HEK293 (cell line): ENCODE measurements around the gene ASCL5.

Experiments used
- CTCF ChIA-PET: fragments of 350-600 bp; formaldehyde crosslinking; extraction: SDS; loops from one replicate; lab custom pipeline; 2021; ENCODE audit warnings: antibody characterized with exemption; lab: Yijun Ruan, JAX
- POLR2A ChIA-PET: fragments of 300-600 bp; formaldehyde crosslinking; extraction: SDS; loops from one replicate; lab custom pipeline; 2020; ENCODE audit warnings: antibody characterized with exemption, inconsistent platforms; lab: Yijun Ruan, JAX
- H3K27ac ChIP-seq: fragments of 200-500 bp; sonication (Bioruptor generic); 2 replicates; pipeline ENCODE4 v1.5.1; 2014; ENCODE audit warnings: low read depth, low read length, control low read depth, inconsistent platforms; ENCODE audit errors: extremely low read depth
- H3K36me3 ChIP-seq, 2 experiments: fragments of 200-500 bp in 1 of 2; sonication (Bioruptor generic) in 1 of 2; 1 replicate in 1 of 2; 2 replicates in 1 of 2; pipeline ENCODE4 v1.5.1; 2014 to 2017; ENCODE audit warnings: inconsistent platforms in 2 of 2, low read length in 2 of 2; ENCODE audit not compliant: control insufficient read depth in 2 of 2, insufficient read depth in 1 of 2
- H3K4me1 ChIP-seq: fragments of 200-500 bp; sonication (Bioruptor generic); 2 replicates; pipeline ENCODE4 v1.5.1; 2014; ENCODE audit warnings: mild to moderate bottlenecking, low read length, inconsistent platforms; ENCODE audit not compliant: control insufficient read depth, insufficient read depth
- H3K4me3 ChIP-seq: 2 replicates; pipeline ENCODE4 v1.5.1; 2011; ENCODE audit warnings: low read depth, mild to moderate bottlenecking, control low read depth, low read length, moderate library complexity
- H3K9me3 ChIP-seq: fragments of 200-500 bp; sonication (Bioruptor generic); 2 replicates; pipeline ENCODE4 v1.5.1; 2014; ENCODE audit warnings: low read depth, low read length, inconsistent platforms; ENCODE audit not compliant: control insufficient read depth, insufficient read depth
- ATF2 ChIP-seq: fragments of 450-650 bp; formaldehyde crosslinking; IDR thresholded peaks from 2 replicates; pipeline ENCODE4 v1.5.1; 2016; ENCODE audit warnings: missing biosample characterization, missing genetic modification characterization, low read depth
- EGR2 ChIP-seq: fragments of 450-650 bp; formaldehyde crosslinking; IDR thresholded peaks from 2 replicates; pipeline ENCODE4 v1.5.1; 2016; ENCODE audit warnings: low read depth, missing biosample characterization, missing genetic modification characterization
- MEIS1 ChIP-seq: sonication (generic); formaldehyde crosslinking; IDR thresholded peaks from 2 replicates; pipeline ENCODE4 v1.8.1; 2022; ENCODE audit warnings: missing genetic modification reagents, mild to moderate bottlenecking, borderline replicate concordance
- OSR2 ChIP-seq: fragments of 450-650 bp; formaldehyde crosslinking; IDR thresholded peaks from 2 replicates; pipeline ENCODE4 v1.5.1; 2016; ENCODE audit warnings: missing biosample characterization, missing genetic modification characterization
- PRDM6 ChIP-seq: fragments of 450-650 bp; formaldehyde crosslinking; IDR thresholded peaks from 2 replicates; pipeline ENCODE4 v1.5.1; 2017; ENCODE audit warnings: missing biosample characterization, missing genetic modification characterization
- SP3 ChIP-seq: fragments of 450-650 bp; formaldehyde crosslinking; IDR thresholded peaks from 2 replicates; pipeline ENCODE4 v1.5.1; 2016; ENCODE audit warnings: missing biosample characterization, missing genetic modification characterization
- ZBTB17 ChIP-seq: fragments of 450-650 bp; formaldehyde crosslinking; IDR thresholded peaks from 2 replicates; pipeline ENCODE4 v1.5.1; 2016; ENCODE audit warnings: missing biosample characterization, missing genetic modification characterization
- ZBTB44 ChIP-seq: fragments of 450-650 bp; IDR thresholded peaks from 2 replicates; pipeline ENCODE4 v1.5.1; 2018; ENCODE audit warnings: missing biosample characterization, mild to moderate bottlenecking, missing genetic modification characterization
- ZFHX2 ChIP-seq: fragments of 450-650 bp; formaldehyde crosslinking; conservative IDR thresholded peaks from 2 replicates; pipeline ENCODE4 v1.5.1; 2016; ENCODE audit warnings: missing biosample characterization, missing genetic modification characterization
- ZNF292 ChIP-seq: fragments of 450-650 bp; formaldehyde crosslinking; IDR thresholded peaks from 2 replicates; pipeline ENCODE4 v1.5.1; 2016; ENCODE audit warnings: low read depth, missing biosample characterization, missing genetic modification characterization, borderline replicate concordance
- ZNF391 ChIP-seq: fragments of 450-650 bp; formaldehyde crosslinking; IDR thresholded peaks from 2 replicates; pipeline ENCODE4 v1.5.1; 2016; ENCODE audit warnings: low read depth, missing biosample characterization, missing genetic modification characterization, borderline replicate concordance
- ZNF423 ChIP-seq: fragments of 450-650 bp; formaldehyde crosslinking; IDR thresholded peaks from 2 replicates; pipeline ENCODE4 v1.5.1; 2016; ENCODE audit warnings: missing biosample characterization, missing genetic modification characterization
- ZNF449 ChIP-seq: fragments of 450-650 bp; formaldehyde crosslinking; IDR thresholded peaks from 2 replicates; pipeline ENCODE4 v1.5.1; 2017; ENCODE audit warnings: missing biosample characterization, mild to moderate bottlenecking, missing genetic modification characterization, moderate library complexity
- ZNF501 ChIP-seq: fragments of 450-650 bp; formaldehyde crosslinking; IDR thresholded peaks from 2 replicates; pipeline ENCODE4 v1.5.1; 2016; ENCODE audit warnings: missing biosample characterization, missing genetic modification characterization
- ZNF513 ChIP-seq: fragments of 450-650 bp; IDR thresholded peaks from 2 replicates; pipeline ENCODE4 v1.5.1; 2018; ENCODE audit warnings: missing biosample characterization, missing genetic modification characterization
- ZNF514 ChIP-seq: fragments of 450-650 bp; formaldehyde crosslinking; IDR thresholded peaks from 2 replicates; pipeline ENCODE4 v1.5.1; 2016; ENCODE audit warnings: missing biosample characterization, missing genetic modification characterization
- ZNF660 ChIP-seq: fragments of 450-650 bp; IDR thresholded peaks from 2 replicates; pipeline ENCODE4 v1.5.1; 2018; ENCODE audit warnings: missing biosample characterization, mild to moderate bottlenecking, missing genetic modification characterization
- ZNF692 ChIP-seq: fragments of 450-650 bp; formaldehyde crosslinking; IDR thresholded peaks from 2 replicates; pipeline ENCODE4 v1.5.1; 2016; ENCODE audit warnings: missing biosample characterization, missing genetic modification characterization

Gene ASCL5

DNA sequence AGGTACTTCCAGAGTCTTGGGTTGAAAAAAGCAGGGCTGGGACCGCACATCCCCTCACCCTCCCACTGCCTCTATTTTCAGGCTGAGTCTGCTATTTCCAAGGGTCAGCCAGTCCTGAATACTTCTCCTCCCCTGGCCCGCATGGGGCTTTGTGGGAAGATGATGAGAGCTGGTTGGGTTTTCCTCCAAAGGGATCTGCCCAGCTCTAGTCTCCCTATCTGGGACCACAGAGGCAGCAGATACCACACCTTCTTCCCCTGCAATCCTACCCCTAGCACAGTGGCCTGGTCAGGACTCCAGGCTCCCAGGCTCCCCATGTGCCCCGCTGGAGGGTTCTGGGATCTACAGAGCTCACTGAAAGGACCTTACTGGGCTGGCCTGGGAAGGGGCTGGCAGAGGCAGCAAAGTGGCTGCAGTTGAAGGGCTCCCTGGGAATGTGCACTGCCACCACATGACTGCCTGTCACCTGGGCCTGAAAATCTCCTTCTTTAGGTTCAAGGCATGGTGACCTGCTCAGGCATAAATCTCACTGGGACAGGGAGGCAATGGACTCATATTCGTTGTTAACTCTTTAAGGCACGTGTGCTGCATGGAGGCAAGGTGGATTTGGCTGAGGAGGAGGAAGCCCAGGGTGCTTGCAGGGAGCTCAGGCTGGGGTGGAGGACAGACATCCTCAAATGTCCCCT, 27.8 kb downstream of the ASCL5 start:
- Histone ChIP-seq H3K9me3 (no peaks in the 10 kb centered on the region), H3K36me3 (no peaks in the 10 kb centered on the region), H3K27ac (no peak overlapping the region), H3K4me3 (no peak overlapping the region), H3K4me1 (no peaks in the 10 kb centered on the region)
- ChIA-PET POLR2A (no interaction called here), CTCF (interaction anchor here (0.6 to 1.7 kb wide), 6 partner anchors 8 to 101 kb away, joined by 3 to 12 read pairs (median 4); no protein-coding TSS in a partner anchor)
- no peak for TF ChIP-seq ZNF501
- no peak for TF ChIP-seq ZNF513
- TF ChIP-seq ZNF514 (tag by site-specific recombination) = no peak
- no peak for TF ChIP-seq MEIS1 (CRISPR knock-in tag)
- TF ChIP-seq EGR2 = no peak
- no peak for TF ChIP-seq OSR2 (tag by site-specific recombination)
- TF ChIP-seq ATF2 (tag by site-specific recombination) = no peak
- TF ChIP-seq ZNF660 (tag by site-specific recombination) = no peak
- TF ChIP-seq ZNF449 (tag by site-specific recombination) = peak; percentile 90
- TF ChIP-seq ZBTB17 (tag by site-specific recombination) = 0 out of 2 replicates have a peak, but pooled peaks have one; percentile 21
- TF ChIP-seq SP3 (tag by site-specific recombination) = no peak
- TF ChIP-seq ZBTB44 (tag by site-specific recombination) = no peak
- no peak for TF ChIP-seq ZNF423 (tag by site-specific recombination)

DNA sequence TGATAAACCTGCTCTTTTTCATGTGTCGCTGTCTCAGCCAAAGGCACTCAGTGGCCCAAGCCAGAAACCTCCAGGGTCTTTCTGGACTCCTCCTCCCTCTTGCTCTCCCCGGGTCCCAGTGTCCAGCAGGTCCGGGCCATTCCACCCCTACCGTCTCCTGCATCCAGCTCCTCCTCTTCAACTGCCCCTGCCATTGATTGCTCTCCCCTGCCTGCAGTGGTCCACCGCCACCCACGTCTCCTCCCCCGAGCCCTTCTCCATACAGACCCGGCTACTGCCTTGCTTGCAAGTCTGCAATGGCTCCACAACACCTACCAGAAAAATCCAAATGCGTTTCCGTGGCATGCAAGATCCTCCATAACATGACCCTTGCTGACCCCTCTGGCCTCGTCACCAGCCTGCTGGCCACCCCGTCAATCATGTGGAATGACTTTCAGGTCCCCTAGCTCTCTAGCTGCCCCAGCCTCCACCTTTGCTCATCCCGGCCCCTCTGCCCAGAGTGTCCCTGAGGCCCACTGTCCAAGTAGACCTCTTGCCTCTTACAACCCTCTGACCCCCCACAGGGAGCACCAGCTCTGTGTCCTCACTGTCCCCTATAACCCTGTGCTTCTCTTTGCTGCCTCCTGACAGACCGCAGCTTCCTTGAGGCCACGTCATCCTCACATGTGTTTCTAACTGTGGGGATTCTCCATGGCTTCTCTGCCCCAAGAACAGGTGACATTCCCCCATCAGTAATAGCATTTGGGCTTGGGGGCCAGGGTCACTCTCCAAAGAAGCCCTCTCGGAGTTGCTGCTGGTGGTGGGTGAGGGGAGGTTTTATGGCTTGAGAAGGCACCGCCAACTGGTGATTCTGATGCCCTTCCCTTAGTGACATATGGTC, 29.8 kb downstream of the ASCL5 start:
- H3K27ac ChIP-seq = no peak overlapping the region
- H3K36me3 ChIP-seq = no peaks in the 10 kb centered on the region
- H3K4me3 ChIP-seq = no peak overlapping the region
- ChIA-PET POLR2A (no interaction called here), CTCF (interaction anchor here (0.6 to 1.7 kb wide), 8 partner anchors 11 to 118 kb away, joined by 3 to 12 read pairs (median 4); no protein-coding TSS in a partner anchor)
- no peaks in the 10 kb centered on the region for H3K9me3 ChIP-seq
- TF ChIP-seq ZNF391 (no peak), ZNF292 (tag by site-specific recombination) (no peak), ZFHX2 (tag by site-specific recombination) (peak; percentile 62), PRDM6 (tag by site-specific recombination) (no peak), ZNF692 (tag by site-specific recombination) (no peak), EGR2 (peak; percentile 56)
- TF ChIP-seq, all 188 proteins: peak for 2
- H3K4me1 ChIP-seq = no peaks in the 10 kb centered on the region
